ENCODE data around the gene LDLRAD3. TPM values are rescaled to one million over a fixed set of nuclear protein-coding genes. Genes with fewer than 3 reads are reported as not detected.

Gene LDLRAD3
- total RNA-seq, 1 donor from 2014 or later, result 35.6 TPM

- Histone ChIP-seq H3F3A (ENCODE audit: low read depth) (no peaks in the 10 kb centered on the region), H3K9ac (no peak overlapping the region), H3K9me3 (ENCODE audit: low read depth) (no peaks in the 10 kb centered on the region), H2AFZ (replicated peaks) (no peak overlapping the region), H3K4me1 (peaks cover 9% of the 10 kb centered on the region), H3K36me3 (no peaks in the 10 kb centered on the region), H3K27ac (no peak overlapping the region), H3K4me2 (no peak overlapping the region), H3K79me2 (ENCODE audit: low read depth) (peaks cover 63% of the 10 kb centered on the region), H3K4me3 (no peak overlapping the region), H4K20me1 (ENCODE audit: low read depth) (no peaks in the 10 kb centered on the region), H3K27me3 (no peaks in the 10 kb centered on the region)
- DNase-seq (ENCODE audit: low spot score), result no peak
- Mint-ChIP-seq H3K9me3 (peaks cover 15% of the 10 kb centered on the region), H3K27me3 (ENCODE audit: insufficient read depth, low read depth) (peaks cover 2% of the 10 kb centered on the region), H3K4me3 (no peak overlapping the region), H3K27ac (peak overlapping the region; percentile 68), H3K36me3 (peaks cover 21% of the 10 kb centered on the region), H3K4me1 (peaks cover 15% of the 10 kb centered on the region)
- TF ChIP-seq EZH2phosphoT487 (IDR thresholded peaks at IDR 0.05) (no peak), EZH2 (IDR thresholded peaks at IDR 0.05) (no peak), CTCF (IDR thresholded peaks at IDR 0.05) (no peak)
These were observed 117.1 kb downstream of the LDLRAD3 start for GRCh38 chr11:36060926-36061325.

- no peak for DNase-seq (ENCODE audit: low spot score)
- TF ChIP-seq CTCF (IDR thresholded peaks at IDR 0.05) (no peak), EZH2 (IDR thresholded peaks at IDR 0.05) (no peak), EZH2phosphoT487 (IDR thresholded peaks at IDR 0.05) (no peak)
- H3K4me2 ChIP-seq, result no peak overlapping the region
- H3K9ac ChIP-seq, result no peak overlapping the region
- H3K4me3 Mint-ChIP-seq, result no peak overlapping the region
- no peaks in the 10 kb centered on the region for H3K36me3 ChIP-seq
- H3K36me3 Mint-ChIP-seq, result peaks cover 23% of the 10 kb centered on the region
- H3K79me2 ChIP-seq (ENCODE audit: low read depth), result peaks cover 67% of the 10 kb centered on the region
- H3K9me3 ChIP-seq (ENCODE audit: low read depth), result no peaks in the 10 kb centered on the region
- H3K4me1 Mint-ChIP-seq, result peaks cover 13% of the 10 kb centered on the region
- H3K27ac ChIP-seq, result no peak overlapping the region
- peaks cover 19% of the 10 kb centered on the region for H3K9me3 Mint-ChIP-seq
- H3F3A ChIP-seq (ENCODE audit: low read depth), result no peaks in the 10 kb centered on the region
- H3K27ac Mint-ChIP-seq, result no peak overlapping the region
- H4K20me1 ChIP-seq (ENCODE audit: low read depth), result no peaks in the 10 kb centered on the region
- H3K27me3 Mint-ChIP-seq (ENCODE audit: insufficient read depth, low read depth), result peaks cover 2% of the 10 kb centered on the region
- no peak overlapping the region for H2AFZ ChIP-seq (replicated peaks)
- no peak overlapping the region for H3K4me3 ChIP-seq
- H3K4me1 ChIP-seq, result peaks cover 9% of the 10 kb centered on the region
- no peaks in the 10 kb centered on the region for H3K27me3 ChIP-seq
These were observed 117.6 kb downstream of the LDLRAD3 start for GRCh38 chr11:36061471-36061870.

- Mint-ChIP-seq H3K36me3 (peaks cover 28% of the 10 kb centered on the region), H3K4me3 (no peak overlapping the region), H3K27ac (no peak overlapping the region), H3K27me3 (ENCODE audit: insufficient read depth, low read depth) (peaks cover 2% of the 10 kb centered on the region), H3K4me1 (peaks cover 10% of the 10 kb centered on the region), H3K9me3 (peaks cover 24% of the 10 kb centered on the region)
- H3K27ac ChIP-seq, result peak overlapping the region; percentile 62
- peaks cover 6% of the 10 kb centered on the region for H3K36me3 ChIP-seq
- no peak for TF ChIP-seq CTCF (IDR thresholded peaks at IDR 0.05)
- TF ChIP-seq EZH2phosphoT487 (IDR thresholded peaks at IDR 0.05), result no peak
- TF ChIP-seq EZH2 (IDR thresholded peaks at IDR 0.05), result no peak
- H4K20me1 ChIP-seq (ENCODE audit: low read depth), result no peaks in the 10 kb centered on the region
- H3K4me3 ChIP-seq, result no peak overlapping the region
- no peaks in the 10 kb centered on the region for H3K4me1 ChIP-seq
- H3K9ac ChIP-seq, result no peak overlapping the region
- H3F3A ChIP-seq (ENCODE audit: low read depth), result no peaks in the 10 kb centered on the region
- no peaks in the 10 kb centered on the region for H3K9me3 ChIP-seq (ENCODE audit: low read depth)
- DNase-seq (ENCODE audit: low spot score), result no peak
- H3K27me3 ChIP-seq, result no peaks in the 10 kb centered on the region
- H2AFZ ChIP-seq (replicated peaks), result no peak overlapping the region
- H3K79me2 ChIP-seq (ENCODE audit: low read depth), result peaks cover 67% of the 10 kb centered on the region
- H3K4me2 ChIP-seq, result no peak overlapping the region
These were observed 119.0 kb downstream of the LDLRAD3 start for GRCh38 chr11:36062796-36063365.
